Islet of Langerhans (tissue), 1 donor: Measurements from ENCODE around the gene SAPCD1.

Source experiments
- FAIRE-seq: peaks from one replicate; lab custom pipeline; 2011; peaks lifted over from hg19 to GRCh38; lab: Jason Lieb, UNC

Gene SAPCD1

GRCh38 chr6:31762356-31762755, at the start of gene SAPCD1:
Gene SAPCD1 (plus strand): TSS chr6:31762656. CDS start chr6:31763055, 399 bp downstream.
- no peak for FAIRE-seq

- FAIRE-seq, result no peak
Observed at GRCh38 chr6:31713465-31713864, 49.0 kb upstream of the SAPCD1 start.

- FAIRE-seq, result no peak
Observed at GRCh38 chr6:31713991-31714684, 48.3 kb upstream of the SAPCD1 start.

- no peak for FAIRE-seq
Observed at GRCh38 chr6:31715022-31715958, 47.2 kb upstream of the SAPCD1 start, which contains the start of gene LY6G6D. Gene LY6G6D (plus strand): TSS chr6:31715348. CDS start chr6:31715356, 8 bp downstream.

GRCh38 chr6:31717499-31718222, 44.8 kb upstream of the SAPCD1 start:
- no peak for FAIRE-seq

GRCh38 chr6:31718265-31718664, 44.2 kb upstream of the SAPCD1 start:
- no peak for FAIRE-seq

- FAIRE-seq, result no peak
Observed at GRCh38 chr6:31719001-31719400, 43.5 kb upstream of the SAPCD1 start.

GRCh38 chr6:31720196-31720770, 42.2 kb upstream of the SAPCD1 start:
- FAIRE-seq, result no peak

GRCh38 chr6:31721351-31722020, 41.0 kb upstream of the SAPCD1 start, which contains the start of gene LY6G6C:
Gene LY6G6C (minus strand): TSS chr6:31721746. CDS start chr6:31721679, 67 bp downstream.
- FAIRE-seq, result no peak

- FAIRE-seq, result no peak
Observed at GRCh38 chr6:31722173-31722572, 40.3 kb upstream of the SAPCD1 start.

GRCh38 chr6:31723245-31723979, 39.0 kb upstream of the SAPCD1 start, which contains the start of gene MPIG6B:
Gene MPIG6B (plus strand): TSS chr6:31723373. CDS start chr6:31723384, 11 bp downstream.
- FAIRE-seq, result no peak

GRCh38 chr6:31723980-31724691, 38.3 kb upstream of the SAPCD1 start:
- FAIRE-seq, result no peak

GRCh38 chr6:31725502-31726350, 36.7 kb upstream of the SAPCD1 start:
- FAIRE-seq, result no peak

GRCh38 chr6:31727034-31727716, 35.3 kb upstream of the SAPCD1 start:
- FAIRE-seq, result no peak

GRCh38 chr6:31727717-31728671, 34.5 kb upstream of the SAPCD1 start:
- FAIRE-seq, result no peak

- no peak for FAIRE-seq
Observed at GRCh38 chr6:31728767-31729514, 33.5 kb upstream of the SAPCD1 start, which contains the start of gene DDAH2. Gene DDAH2 (minus strand): TSS chr6:31729299. CDS start chr6:31729161, 138 bp downstream.
